HEK293T (cell line): ENCODE data around the gene STEAP1B.

Source experiments
- BHLHE40 ChIP-seq: fragments of 450-650 bp; IDR thresholded peaks from 2 replicates; pipeline ENCODE4 v1.6.1; 2016; ENCODE audit warnings: mild to moderate bottlenecking, moderate library complexity, borderline replicate concordance
- CTBP1 ChIP-seq: fragments of 450-650 bp; IDR thresholded peaks from 2 replicates; pipeline ENCODE4 v1.6.1; 2016; ENCODE audit warnings: borderline replicate concordance
- FOXA1 ChIP-seq: fragments of 450-650 bp; IDR thresholded peaks from 2 replicates; pipeline ENCODE4 v1.6.1; 2016; ENCODE audit warnings: mild to moderate bottlenecking
- FOXM1 ChIP-seq: fragments of 450-650 bp; IDR thresholded peaks from 2 replicates; pipeline ENCODE4 v1.6.1; 2017; ENCODE audit warnings: mild to moderate bottlenecking, borderline replicate concordance
- HDGF ChIP-seq: fragments of 450-650 bp; IDR thresholded peaks from 2 replicates; pipeline ENCODE4 v1.6.1; 2017; ENCODE audit warnings: antibody characterized with exemption, borderline replicate concordance
- NFRKB ChIP-seq: fragments of 450-650 bp; IDR thresholded peaks from 2 replicates; pipeline ENCODE4 v1.6.1; 2016; ENCODE audit warnings: mild to moderate bottlenecking, moderate library complexity
- SP1 ChIP-seq: fragments of 450-650 bp; IDR thresholded peaks from 2 replicates; pipeline ENCODE4 v1.6.1; 2017
- SUZ12 ChIP-seq: fragments of 450-650 bp; IDR thresholded peaks from 2 replicates; pipeline ENCODE4 v1.6.1; 2016; ENCODE audit warnings: mild to moderate bottlenecking
- TARDBP ChIP-seq: fragments of 450-650 bp; IDR thresholded peaks from 2 replicates; pipeline ENCODE4 v1.6.1; 2016
- ZNF384 ChIP-seq: fragments of 450-650 bp; IDR thresholded peaks from 2 replicates; pipeline ENCODE4 v1.6.1; 2016

DNA sequence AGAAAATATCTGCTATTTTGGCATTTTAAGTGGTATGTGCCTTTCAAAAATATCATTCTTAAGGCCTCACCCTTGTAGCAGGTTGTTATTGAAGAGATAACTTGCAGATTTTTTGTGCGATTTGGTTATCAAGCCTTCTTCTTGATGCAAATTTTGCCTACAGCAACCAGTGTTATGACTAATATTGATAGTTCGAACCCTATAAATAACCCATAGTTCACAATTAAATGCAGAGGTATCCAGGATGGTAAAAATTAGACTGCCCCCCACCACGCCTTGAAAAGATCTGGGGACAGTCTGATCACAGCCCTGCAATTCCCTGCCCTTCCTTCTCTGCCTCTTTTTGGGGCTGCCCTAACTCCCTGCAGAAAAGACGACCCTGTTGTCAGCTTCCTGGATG lies 114.7 kb downstream of the STEAP1B start:
- TF ChIP-seq FOXA1 (no peak), FOXM1 (no peak), BHLHE40 (no peak), SP1 (no peak), TARDBP (no peak), CTBP1 (no peak), ZNF384 (no peak), NFRKB (no peak), HDGF (no peak), SUZ12 (no peak)
